ENCODE results near the gene DSCAM.

Gene DSCAM

GRCh38 chr21:40606341-40606740 is 240.6 kb downstream of the DSCAM start:
- no peak for DNase-seq (ENCODE audit: low read depth)

- no peak for DNase-seq (ENCODE audit: low read depth)
Observed at GRCh38 chr21:40605094-40605493, 241.9 kb downstream of the DSCAM start.

DNA sequence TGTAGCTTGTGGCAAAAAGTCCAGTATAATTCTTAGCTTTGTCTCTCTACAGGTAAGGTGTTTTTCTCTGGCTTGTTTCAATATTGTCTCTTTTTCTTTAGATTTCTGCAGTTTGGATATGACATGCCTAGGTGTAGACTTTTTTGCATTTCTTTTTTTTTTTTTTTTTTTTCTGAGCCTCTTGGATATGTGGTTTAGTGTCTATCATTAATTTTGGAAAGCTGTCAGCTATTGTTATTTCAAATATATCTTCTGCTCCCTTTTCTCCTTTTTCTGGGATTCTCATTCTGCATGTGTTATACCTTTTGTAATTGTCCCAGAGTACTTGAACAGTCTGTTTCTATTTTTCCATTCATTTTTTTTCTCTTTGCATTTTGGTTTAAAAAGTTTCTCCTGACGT is 243.2 kb downstream of the DSCAM start:
- DNase-seq (ENCODE audit: low read depth) = no peak

GRCh38 chr21:40602080-40602479 is 244.9 kb downstream of the DSCAM start:
- DNase-seq (ENCODE audit: low read depth) = no peak

- no peak for DNase-seq (ENCODE audit: low read depth)
Observed at GRCh38 chr21:40595806-40596205, 251.2 kb downstream of the DSCAM start.

DNA sequence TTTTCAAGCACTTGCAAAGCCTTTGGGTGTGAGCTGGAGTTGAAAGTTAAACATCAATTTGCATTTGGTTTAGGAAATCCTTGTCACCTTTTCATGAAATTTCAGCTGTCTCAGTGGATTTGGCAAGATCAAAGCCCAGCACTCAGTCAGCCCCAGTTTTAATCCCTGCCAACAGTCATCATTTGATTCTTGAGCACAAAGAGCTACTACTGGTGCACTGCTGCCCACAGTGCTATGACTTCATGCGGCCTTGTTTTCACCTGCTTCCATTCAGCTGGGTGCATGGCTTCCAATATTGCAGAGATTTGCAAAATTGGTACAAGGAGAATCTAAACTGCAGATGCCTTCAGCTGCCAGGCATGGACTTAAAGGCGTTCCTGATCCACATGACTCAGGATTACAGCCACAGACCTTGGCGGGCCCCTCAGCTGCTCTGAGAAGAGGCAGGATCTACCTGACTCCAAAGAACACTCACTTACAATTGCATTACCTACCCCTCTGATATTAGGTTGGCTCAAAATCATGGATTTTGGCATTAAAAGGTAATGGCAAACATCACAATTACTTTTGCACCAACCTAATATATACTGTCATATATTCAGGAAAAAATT is 259.1 kb downstream of the DSCAM start:
- DNase-seq (ENCODE audit: low read depth) = no peak

DNA sequence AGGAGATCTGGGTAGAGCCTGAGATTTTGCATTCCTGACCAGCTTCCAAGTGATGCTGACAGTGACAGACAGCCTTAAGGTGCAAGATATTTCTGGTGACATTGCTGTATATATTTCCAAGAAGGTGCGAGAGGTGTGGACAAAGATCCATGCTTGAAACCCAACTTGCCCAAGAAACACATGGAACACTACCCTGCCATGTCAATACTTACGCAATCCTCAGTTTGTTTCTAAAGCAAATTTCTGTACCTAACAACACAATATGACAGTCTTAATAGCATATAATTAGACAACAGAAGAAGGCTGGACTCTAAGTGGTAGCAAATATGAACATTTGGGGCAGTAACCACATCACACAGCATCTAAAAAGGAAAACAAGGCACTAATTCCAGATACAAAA is 260.4 kb downstream of the DSCAM start:
- no peak for DNase-seq (ENCODE audit: low read depth)

GRCh38 chr21:40577285-40578043 is 269.5 kb downstream of the DSCAM start:
- DNase-seq (ENCODE audit: low read depth) = no peak

DNA sequence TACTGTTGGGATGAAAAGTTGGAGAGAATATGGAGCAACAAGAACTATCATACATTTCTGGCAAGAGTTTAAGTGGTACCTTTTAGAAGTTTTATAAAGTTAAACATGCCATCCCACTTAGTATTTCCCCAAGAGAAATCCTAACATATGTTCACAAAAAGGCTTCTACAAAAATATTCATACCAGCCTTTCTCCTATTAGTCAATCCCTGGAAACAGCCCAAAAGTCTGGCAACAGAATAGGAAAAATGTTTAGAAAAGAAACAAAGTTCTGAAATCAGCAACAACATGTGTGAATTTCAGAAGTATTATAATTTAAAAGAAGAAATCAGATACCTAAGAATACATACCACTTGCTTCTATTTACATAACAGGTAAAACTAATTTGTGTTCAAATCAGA is 271.0 kb downstream of the DSCAM start:
- DNase-seq (ENCODE audit: low read depth) = no peak

GRCh38 chr21:40569357-40569756 is 277.6 kb downstream of the DSCAM start:
- DNase-seq (ENCODE audit: low read depth) = no peak

- DNase-seq (ENCODE audit: low read depth) = no peak
Observed at GRCh38 chr21:40568807-40569206, 278.2 kb downstream of the DSCAM start.

DNA sequence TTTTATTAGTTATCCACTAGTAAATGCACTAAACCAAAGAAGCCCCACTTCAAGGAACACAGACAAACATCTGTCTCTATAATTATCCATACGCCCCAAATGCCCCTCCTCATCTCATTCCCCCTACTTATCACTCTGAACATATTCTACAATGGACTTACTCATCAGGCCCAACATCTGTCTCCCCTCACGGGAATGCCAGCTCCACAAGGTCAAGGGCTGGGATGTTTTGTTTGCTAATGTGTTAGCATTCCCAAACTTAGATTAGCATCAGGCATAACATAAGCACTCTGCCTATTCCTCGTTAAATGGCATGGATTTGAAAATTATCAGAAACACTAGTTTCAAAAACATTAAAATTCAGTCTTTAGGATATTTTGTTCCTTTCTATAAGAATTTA is 279.5 kb downstream of the DSCAM start:
- DNase-seq (ENCODE audit: low read depth) = no peak

GRCh38 chr21:40566486-40566885 is 280.5 kb downstream of the DSCAM start:
- DNase-seq (ENCODE audit: low read depth) = no peak

GRCh38 chr21:40564318-40564717 is 282.6 kb downstream of the DSCAM start:
- DNase-seq (ENCODE audit: low read depth) = no peak

- no peak for DNase-seq (ENCODE audit: low read depth)
Observed at GRCh38 chr21:40563900-40564299, 283.1 kb downstream of the DSCAM start.

DNA sequence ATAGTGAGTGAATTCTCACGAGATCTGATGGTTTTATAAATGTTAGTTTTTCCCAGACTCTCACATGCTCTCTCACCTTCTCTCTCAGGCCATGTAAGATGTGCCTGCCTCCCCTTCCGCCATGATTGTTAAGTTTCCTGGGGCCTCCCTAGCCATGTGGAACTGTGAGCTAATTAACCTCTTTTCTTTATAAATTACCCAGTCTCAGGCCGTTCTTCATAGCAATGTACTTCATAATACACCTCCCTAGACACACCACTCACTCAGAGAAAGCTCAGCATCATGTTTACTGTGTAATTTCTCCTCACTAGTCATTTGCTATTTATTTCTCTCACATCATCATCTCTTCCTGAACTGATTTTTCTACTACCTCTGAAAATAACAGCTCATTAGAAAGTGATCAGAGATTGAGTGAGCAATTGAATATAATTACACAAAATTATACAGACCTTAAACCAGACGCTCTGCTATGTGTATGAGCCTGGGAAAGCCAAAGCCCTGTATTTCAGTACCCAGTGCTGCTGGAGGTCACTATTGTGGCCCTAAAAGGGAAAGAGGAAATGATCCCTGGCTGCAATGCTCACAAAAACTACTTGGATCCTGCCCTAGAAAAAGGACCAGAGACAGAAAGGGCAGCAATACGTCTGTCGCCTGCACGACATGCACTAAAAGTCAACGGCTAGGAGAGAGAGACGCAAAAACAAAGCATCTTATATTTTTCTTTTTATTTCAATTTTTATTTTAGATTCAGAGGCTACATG is 284.5 kb downstream of the DSCAM start:
- DNase-seq (ENCODE audit: low read depth) = no peak

GRCh38 chr21:40556442-40556968 is 290.5 kb downstream of the DSCAM start:
- no peak for DNase-seq (ENCODE audit: low read depth)

GRCh38 chr21:40555021-40555528 is 291.9 kb downstream of the DSCAM start:
- DNase-seq (ENCODE audit: low read depth) = no peak

GRCh38 chr21:40553781-40554180 is 293.2 kb downstream of the DSCAM start:
- DNase-seq (ENCODE audit: low read depth) = no peak

DNA sequence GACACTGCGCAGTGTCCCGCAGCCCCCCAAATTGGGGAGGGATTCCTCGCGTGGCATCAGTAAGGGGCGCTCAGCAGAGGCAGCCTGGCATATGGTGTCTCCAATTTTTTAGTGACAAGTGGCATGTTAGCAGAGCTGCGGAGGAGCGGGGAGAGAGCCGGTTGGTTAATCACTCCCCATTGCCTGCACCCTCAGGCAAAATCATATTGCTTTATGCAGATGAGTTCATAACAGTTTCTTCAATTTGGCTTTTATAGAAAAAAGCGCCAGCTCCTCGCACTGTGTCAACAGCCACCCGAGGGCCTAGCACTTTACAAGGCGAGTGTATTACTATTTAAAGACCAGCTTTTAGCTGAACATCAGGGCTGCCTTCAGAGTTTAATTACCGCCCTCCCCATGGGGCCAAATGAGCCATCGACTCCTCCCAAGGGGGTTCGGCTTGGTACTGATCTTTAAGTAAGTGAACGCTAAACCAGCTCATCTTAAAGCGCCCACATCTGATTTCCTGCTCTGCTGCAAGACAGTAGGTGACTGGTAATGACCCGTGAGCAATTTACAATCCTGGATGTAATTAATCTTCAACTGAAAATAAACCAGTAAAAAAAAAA is 298.9 kb downstream of the DSCAM start:
- DNase-seq (ENCODE audit: low read depth) = no peak

DNA sequence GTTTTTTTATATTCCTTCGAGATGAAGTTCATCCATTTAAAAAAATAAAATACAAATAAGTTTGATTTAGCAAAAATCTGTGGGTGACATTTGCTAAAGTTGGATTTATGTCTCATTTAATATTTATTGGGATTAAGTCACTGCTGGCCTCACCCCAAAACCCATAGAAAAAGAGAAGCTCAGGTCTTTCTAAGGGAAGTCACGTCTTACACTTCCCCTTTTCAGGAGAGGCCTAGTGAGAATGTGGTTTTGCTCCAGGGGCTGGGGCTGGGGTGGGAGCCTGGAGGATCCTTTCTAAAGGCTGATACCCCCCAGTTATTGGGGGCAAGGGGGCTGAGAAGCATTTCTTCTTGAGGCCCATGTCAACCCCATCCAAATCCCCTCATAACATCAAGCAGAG is 300.3 kb downstream of the DSCAM start:
- no peak for DNase-seq (ENCODE audit: low read depth)

- no peak for DNase-seq (ENCODE audit: low read depth)
Observed at GRCh38 chr21:40540216-40540615, 306.7 kb downstream of the DSCAM start.
